Panc1 (cell line): ENCODE measurements around the gene PGC.

Experiments used
- POLR2AphosphoS5 ChIP-seq: IDR thresholded peaks from 2 replicates; pipeline ENCODE4 v1.6.1; 2012; ENCODE audit warnings: mild to moderate bottlenecking, low read depth, low read length, moderate library complexity
- SIN3A ChIP-seq: IDR thresholded peaks from 2 replicates; pipeline ENCODE4 v1.6.1; 2012; ENCODE audit warnings: low read depth, mild to moderate bottlenecking, low read length, moderate library complexity, borderline replicate concordance; ENCODE audit not compliant: insufficient read depth
- TCF7L2 ChIP-seq: IDR thresholded peaks from 2 replicates; pipeline ENCODE4 v1.6.1; 2011; ENCODE audit warnings: mild to moderate bottlenecking, low read depth, low read length, inconsistent platforms
- TF ChIP-seq, protein P1 (sequence below): fragments of 450-650 bp; IDR thresholded peaks from 2 replicates; pipeline ENCODE4 v1.5.1; 2017; ENCODE audit warnings: mild to moderate bottlenecking
- TF ChIP-seq, protein P2 (sequence below), 2 experiments: IDR thresholded peaks; 2 replicates each; pipeline ENCODE4 v1.6.1; 2011 to 2012; ENCODE audit warnings: low read depth in 2 of 2, control low read depth in 1 of 2, low read length in 1 of 2, mild to moderate bottlenecking in 1 of 2, moderate library complexity in 1 of 2; ENCODE audit not compliant: insufficient read depth in 1 of 2

DNA sequence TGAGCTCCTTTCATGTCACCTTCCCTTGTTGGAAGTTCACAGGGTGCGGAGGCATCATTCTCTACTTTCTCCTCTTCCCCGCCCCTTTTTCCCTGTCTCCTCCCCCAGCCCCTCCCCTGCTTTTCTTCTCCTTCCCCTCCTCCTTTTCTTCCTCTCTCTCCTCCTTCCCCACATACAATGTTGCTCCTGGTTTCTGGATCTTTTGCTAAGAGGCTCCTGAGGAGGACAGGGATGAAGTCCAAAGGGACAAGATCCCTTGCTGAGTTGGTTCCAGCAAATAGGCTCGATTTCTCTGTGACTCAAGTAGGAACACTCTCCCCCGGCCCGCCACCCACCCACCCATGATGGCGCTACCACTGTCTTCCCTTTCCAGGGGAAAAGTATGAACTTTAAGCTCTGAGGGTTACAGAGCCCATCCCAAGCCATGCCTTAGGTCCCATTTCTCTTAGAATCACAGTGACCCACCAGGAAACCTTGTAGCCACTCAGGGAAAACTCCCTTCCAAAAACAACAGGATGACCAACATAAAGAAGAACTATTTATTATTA lies 10.9 kb downstream of the PGC start:
- TF ChIP-seq, protein P1, sequence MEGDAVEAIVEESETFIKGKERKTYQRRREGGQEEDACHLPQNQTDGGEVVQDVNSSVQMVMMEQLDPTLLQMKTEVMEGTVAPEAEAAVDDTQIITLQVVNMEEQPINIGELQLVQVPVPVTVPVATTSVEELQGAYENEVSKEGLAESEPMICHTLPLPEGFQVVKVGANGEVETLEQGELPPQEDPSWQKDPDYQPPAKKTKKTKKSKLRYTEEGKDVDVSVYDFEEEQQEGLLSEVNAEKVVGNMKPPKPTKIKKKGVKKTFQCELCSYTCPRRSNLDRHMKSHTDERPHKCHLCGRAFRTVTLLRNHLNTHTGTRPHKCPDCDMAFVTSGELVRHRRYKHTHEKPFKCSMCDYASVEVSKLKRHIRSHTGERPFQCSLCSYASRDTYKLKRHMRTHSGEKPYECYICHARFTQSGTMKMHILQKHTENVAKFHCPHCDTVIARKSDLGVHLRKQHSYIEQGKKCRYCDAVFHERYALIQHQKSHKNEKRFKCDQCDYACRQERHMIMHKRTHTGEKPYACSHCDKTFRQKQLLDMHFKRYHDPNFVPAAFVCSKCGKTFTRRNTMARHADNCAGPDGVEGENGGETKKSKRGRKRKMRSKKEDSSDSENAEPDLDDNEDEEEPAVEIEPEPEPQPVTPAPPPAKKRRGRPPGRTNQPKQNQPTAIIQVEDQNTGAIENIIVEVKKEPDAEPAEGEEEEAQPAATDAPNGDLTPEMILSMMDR = no peak
- TF ChIP-seq TCF7L2 = no peak
- no peak for TF ChIP-seq POLR2AphosphoS5
- TF ChIP-seq, protein P2, sequence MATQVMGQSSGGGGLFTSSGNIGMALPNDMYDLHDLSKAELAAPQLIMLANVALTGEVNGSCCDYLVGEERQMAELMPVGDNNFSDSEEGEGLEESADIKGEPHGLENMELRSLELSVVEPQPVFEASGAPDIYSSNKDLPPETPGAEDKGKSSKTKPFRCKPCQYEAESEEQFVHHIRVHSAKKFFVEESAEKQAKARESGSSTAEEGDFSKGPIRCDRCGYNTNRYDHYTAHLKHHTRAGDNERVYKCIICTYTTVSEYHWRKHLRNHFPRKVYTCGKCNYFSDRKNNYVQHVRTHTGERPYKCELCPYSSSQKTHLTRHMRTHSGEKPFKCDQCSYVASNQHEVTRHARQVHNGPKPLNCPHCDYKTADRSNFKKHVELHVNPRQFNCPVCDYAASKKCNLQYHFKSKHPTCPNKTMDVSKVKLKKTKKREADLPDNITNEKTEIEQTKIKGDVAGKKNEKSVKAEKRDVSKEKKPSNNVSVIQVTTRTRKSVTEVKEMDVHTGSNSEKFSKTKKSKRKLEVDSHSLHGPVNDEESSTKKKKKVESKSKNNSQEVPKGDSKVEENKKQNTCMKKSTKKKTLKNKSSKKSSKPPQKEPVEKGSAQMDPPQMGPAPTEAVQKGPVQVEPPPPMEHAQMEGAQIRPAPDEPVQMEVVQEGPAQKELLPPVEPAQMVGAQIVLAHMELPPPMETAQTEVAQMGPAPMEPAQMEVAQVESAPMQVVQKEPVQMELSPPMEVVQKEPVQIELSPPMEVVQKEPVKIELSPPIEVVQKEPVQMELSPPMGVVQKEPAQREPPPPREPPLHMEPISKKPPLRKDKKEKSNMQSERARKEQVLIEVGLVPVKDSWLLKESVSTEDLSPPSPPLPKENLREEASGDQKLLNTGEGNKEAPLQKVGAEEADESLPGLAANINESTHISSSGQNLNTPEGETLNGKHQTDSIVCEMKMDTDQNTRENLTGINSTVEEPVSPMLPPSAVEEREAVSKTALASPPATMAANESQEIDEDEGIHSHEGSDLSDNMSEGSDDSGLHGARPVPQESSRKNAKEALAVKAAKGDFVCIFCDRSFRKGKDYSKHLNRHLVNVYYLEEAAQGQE (IDR thresholded peaks at IDR 0.05; ENCODE audit: insufficient read depth in 1 of 2, low read depth in 2 of 2, low read length in 1 of 2) = no peak
- TF ChIP-seq SIN3A = no peak
